Stimulated activated CD4-positive, alpha-beta T cell treated with anti-CD3 and anti-CD28 coated beads, Interleukin-2, amount 100 ng/mL, for 48 hours (primary cell): Measurements from ENCODE around the gene DDX19B.
A peak's percentile ranks its signal among the peaks of the same experiment; 100 is the strongest.
"Not testable (repeated sequence)": the region's sequence is repeated elsewhere in the genome, so short reads cannot be mapped to it uniquely, and the experiment has no call there.

ENCODE experiments used
- DNase-seq, 2 donors: peaks; one replicate each; pipeline ENCODE4 v3.0.0-alpha.2; 2020

Gene DDX19B

GRCh38 chr16:70298988-70299938, at the start of gene DDX19B:
TSS of gene DDX19B (plus strand) at chr16:70299186. CDS start at chr16:70299298, 112 bp downstream.
- peak; percentile 55 for DNase-seq

GRCh38 chr16:70249697-70250096, 49.3 kb upstream of the DDX19B start:
- DNase-seq = not testable (repeated sequence)

GRCh38 chr16:70250748-70251628, 48.0 kb upstream of the DDX19B start:
- peak in 1 of 2 donors; percentile 43 for DNase-seq

GRCh38 chr16:70251629-70252354, 47.2 kb upstream of the DDX19B start, which contains the start of gene EXOSC6:
TSS of gene EXOSC6 (minus strand) at chr16:70251940. CDS start at chr16:70251900, 40 bp downstream.
- peak; percentile 87 to 91 for DNase-seq

GRCh38 chr16:70252355-70252988, 46.5 kb upstream of the DDX19B start:
- no peak for DNase-seq

- DNase-seq = peak; percentile 23 to 48
These were observed 45.5 kb upstream of the DDX19B start for GRCh38 chr16:70253291-70254106.

GRCh38 chr16:70254180-70254964, 44.6 kb upstream of the DDX19B start:
- DNase-seq = no peak

- DNase-seq = no peak
These were observed 44.1 kb upstream of the DDX19B start for GRCh38 chr16:70254965-70255286.

GRCh38 chr16:70255574-70255973, 43.4 kb upstream of the DDX19B start:
- no peak for DNase-seq

GRCh38 chr16:70257391-70257790, 41.6 kb upstream of the DDX19B start:
- DNase-seq = no peak

GRCh38 chr16:70258065-70258464, 40.9 kb upstream of the DDX19B start:
- DNase-seq = no peak

- DNase-seq = no peak
These were observed 40.0 kb upstream of the DDX19B start for GRCh38 chr16:70258946-70259345.

- DNase-seq = not testable (repeated sequence)
These were observed 39.1 kb upstream of the DDX19B start for GRCh38 chr16:70259903-70260302.

GRCh38 chr16:70267516-70267915, 31.5 kb upstream of the DDX19B start:
- DNase-seq = no peak

- DNase-seq = not testable (repeated sequence)
These were observed 31.1 kb upstream of the DDX19B start for GRCh38 chr16:70267922-70268321.

GRCh38 chr16:70269471-70269870, 29.5 kb upstream of the DDX19B start:
- no peak for DNase-seq

- no peak for DNase-seq
These were observed 28.8 kb upstream of the DDX19B start for GRCh38 chr16:70270176-70270575.

GRCh38 chr16:70271696-70272095, 27.3 kb upstream of the DDX19B start:
- DNase-seq = no peak

GRCh38 chr16:70276392-70276791, 22.6 kb upstream of the DDX19B start:
- DNase-seq = no peak

GRCh38 chr16:70287304-70287971, 11.5 kb upstream of the DDX19B start:
- not testable (repeated sequence) for DNase-seq
